HEK293T (cell line): ENCODE measurements around the gene NELFB.

Source experiments
- ARNT ChIP-seq: fragments of 450-650 bp; IDR thresholded peaks from 2 replicates; pipeline ENCODE4 v1.6.1; 2017; ENCODE audit warnings: mild to moderate bottlenecking
- BHLHE40 ChIP-seq: fragments of 450-650 bp; IDR thresholded peaks from 2 replicates; pipeline ENCODE4 v1.6.1; 2016; ENCODE audit warnings: mild to moderate bottlenecking, moderate library complexity, borderline replicate concordance
- CTBP1 ChIP-seq: fragments of 450-650 bp; IDR thresholded peaks from 2 replicates; pipeline ENCODE4 v1.6.1; 2016; ENCODE audit warnings: borderline replicate concordance
- ELF4 ChIP-seq: fragments of 450-650 bp; IDR thresholded peaks from 2 replicates; pipeline ENCODE4 v1.6.1; 2017; ENCODE audit warnings: antibody characterized with exemption
- FOXA1 ChIP-seq: fragments of 450-650 bp; IDR thresholded peaks from 2 replicates; pipeline ENCODE4 v1.6.1; 2016; ENCODE audit warnings: mild to moderate bottlenecking
- FOXK2 ChIP-seq: fragments of 450-650 bp; IDR thresholded peaks from 2 replicates; pipeline ENCODE4 v1.6.1; 2016; ENCODE audit warnings: mild to moderate bottlenecking
- FOXM1 ChIP-seq: fragments of 450-650 bp; IDR thresholded peaks from 2 replicates; pipeline ENCODE4 v1.6.1; 2017; ENCODE audit warnings: mild to moderate bottlenecking, borderline replicate concordance
- HDGF ChIP-seq: fragments of 450-650 bp; IDR thresholded peaks from 2 replicates; pipeline ENCODE4 v1.6.1; 2017; ENCODE audit warnings: antibody characterized with exemption, borderline replicate concordance
- L3MBTL2 ChIP-seq: fragments of 450-650 bp; conservative IDR thresholded peaks from 2 replicates; pipeline ENCODE4 v1.6.1; 2016; ENCODE audit warnings: mild to moderate bottlenecking
- LEF1 ChIP-seq: fragments of 450-650 bp; IDR thresholded peaks from 2 replicates; pipeline ENCODE4 v1.6.1; 2017; ENCODE audit warnings: mild to moderate bottlenecking, borderline replicate concordance
- NFRKB ChIP-seq: fragments of 450-650 bp; IDR thresholded peaks from 2 replicates; pipeline ENCODE4 v1.6.1; 2016; ENCODE audit warnings: mild to moderate bottlenecking, moderate library complexity
- SP1 ChIP-seq: fragments of 450-650 bp; IDR thresholded peaks from 2 replicates; pipeline ENCODE4 v1.6.1; 2017
- SUZ12 ChIP-seq: fragments of 450-650 bp; IDR thresholded peaks from 2 replicates; pipeline ENCODE4 v1.6.1; 2016; ENCODE audit warnings: mild to moderate bottlenecking
- TARDBP ChIP-seq: fragments of 450-650 bp; IDR thresholded peaks from 2 replicates; pipeline ENCODE4 v1.6.1; 2016

DNA sequence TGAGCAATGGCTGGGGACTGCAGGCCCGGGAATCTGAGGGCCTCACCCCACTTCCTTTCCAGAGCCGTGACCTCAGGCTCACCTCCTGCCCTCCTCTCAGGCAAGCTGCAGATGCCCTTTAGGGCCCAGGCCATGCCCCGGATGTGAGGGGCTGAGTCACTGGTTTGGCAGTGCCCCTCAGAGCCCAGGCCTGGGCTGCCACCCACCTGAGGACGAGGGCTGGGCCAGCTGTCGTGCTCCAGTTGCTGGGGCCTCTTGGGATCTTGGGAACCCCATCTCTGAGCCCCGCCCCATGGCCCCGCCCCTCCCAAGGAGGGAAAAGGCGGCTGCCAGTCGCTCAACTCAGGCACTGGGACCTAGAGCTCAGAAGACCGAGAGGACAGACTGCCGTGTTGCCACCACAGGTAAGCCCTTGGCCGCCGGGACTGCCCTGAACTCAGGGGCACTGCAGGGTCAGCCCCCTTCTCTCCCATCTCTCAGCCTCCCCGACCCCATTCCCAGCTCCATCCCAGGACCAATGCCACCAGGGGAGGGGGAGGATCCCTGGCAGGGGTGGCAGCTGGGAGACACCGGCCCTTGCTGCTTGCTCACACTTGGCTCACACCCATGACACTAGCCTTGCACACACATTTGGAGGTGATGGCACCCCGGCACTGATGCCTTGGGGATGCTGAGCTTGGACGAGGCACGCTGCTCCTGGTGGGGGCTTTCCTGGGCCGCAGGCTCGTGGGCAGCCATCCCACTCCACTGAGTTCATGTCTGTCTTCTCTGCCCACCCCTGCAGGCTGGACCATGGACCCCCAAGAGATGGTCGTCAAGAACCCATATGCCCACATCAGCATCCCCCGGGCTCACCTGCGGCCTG lies 30.1 kb upstream of the NELFB start, which contains the start of gene CYSRT1:
- TF ChIP-seq FOXM1 (no peak), ELF4 (no peak), SP1 (no peak), HDGF (no peak), FOXA1 (no peak), BHLHE40 (no peak), NFRKB (no peak), ARNT (no peak), L3MBTL2 (no peak), SUZ12 (no peak), TARDBP (no peak), CTBP1 (no peak), LEF1 (no peak), FOXK2 (no peak)
